ENCODE data around the gene XYLT1. TPM values are rescaled to one million over a fixed set of nuclear protein-coding genes. Genes with fewer than 3 reads are reported as not detected.

The XYLT1 gene
- total and polyA plus RNA-seq, 2 of the 4 experiments (the other 2 are of a cell fraction) = 9.0 to 12.7 TPM

GRCh38 chr16:17212606-17213005, 258.2 kb downstream of the XYLT1 start:
- WGBS, 2 experiments (ENCODE audit: extremely low coverage in 2 of 2, insufficient read length in 1 of 2) = no CpG with 5 or more reads among the region's 6 CpGs
- Histone ChIP-seq H3K56ac (ENCODE audit: extremely low read depth, insufficient read depth, low read length) (no peak overlapping the region), H4K91ac (ENCODE audit: insufficient read depth, low read depth, low read length) (no peak overlapping the region), H4K20me1 (ENCODE audit: insufficient read depth, low read length) (no peaks in the 10 kb centered on the region), H3K27me3 (ENCODE audit: control insufficient read depth, insufficient read depth, low read length) (no peaks in the 10 kb centered on the region), H3K27ac (ENCODE audit: insufficient read depth, low read length) (no peak overlapping the region), H2BK15ac (ENCODE audit: low read depth, low read length) (no peak overlapping the region), H3K79me1 (ENCODE audit: low read depth in 1 of 2, low read length in 2 of 2) (peaks cover 6 to 10% of the 10 kb centered on the region in 2 experiments; a peak in 3 of 4 replicates), H3K4me3 (ENCODE audit: insufficient read depth, low read depth, low read length) (no peak overlapping the region), H3K4me1 (ENCODE audit: control insufficient read depth, insufficient read depth, low read length) (no peaks in the 10 kb centered on the region), H3K9me3 (ENCODE audit: control insufficient read depth, insufficient read depth, low read length) (peaks cover 2% of the 10 kb centered on the region; the same call in 1 of the 2 replicates), H4K5ac (ENCODE audit: low read depth, low read length) (no peak overlapping the region), H3K14ac (replicated peaks; ENCODE audit: low read depth, low read length) (no peak overlapping the region), H2AFZ (replicated peaks; ENCODE audit: low read length, poor library complexity) (no peak overlapping the region), H2AK5ac (ENCODE audit: low read depth, low read length) (no peak overlapping the region), H3K9me1 (ENCODE audit: insufficient read depth, low read length) (peaks cover 9% of the 10 kb centered on the region), H2AK9ac (replicated peaks; ENCODE audit: low read depth, low read length, poor library complexity) (no peak overlapping the region), H3K36me3 (ENCODE audit: control insufficient read depth, insufficient read depth, low read length) (no peaks in the 10 kb centered on the region), H2BK120ac (ENCODE audit: low read depth, low read length) (no peak overlapping the region), H3K4me2 (ENCODE audit: low read depth, low read length) (no peak overlapping the region), H2BK20ac (ENCODE audit: low read depth, low read length) (no peak overlapping the region), H3K4ac (ENCODE audit: low read depth, low read length) (no peak overlapping the region), H4K8ac (ENCODE audit: low read depth in 2 of 2, low read length in 2 of 2) (no peak overlapping the region), H3K9ac (ENCODE audit: low read depth, low read length) (no peak overlapping the region), H3K23ac (ENCODE audit: low read depth, low read length) (no peak overlapping the region), H2BK5ac (ENCODE audit: low read depth, low read length, poor library complexity, severe bottlenecking) (no peak overlapping the region), H3K18ac (ENCODE audit: low read depth, low read length) (no peak overlapping the region)
- POLR2A ChIA-PET (ENCODE audit: unreplicated experiment) = no interaction called here
- intact Hi-C loops (cut with micrococcal nuclease) = no loop called here
- dilution Hi-C loops (cut with HindIII; ENCODE audit: low sequenced_read_pairs, unreplicated experiment) = no loop called here
- TF ChIP-seq SMC3 (IDR thresholded peaks at IDR 0.05; ENCODE audit: low read depth, low read length) = no peak
- no peak for TF ChIP-seq RCOR1 (IDR thresholded peaks at IDR 0.05; ENCODE audit: insufficient replicate concordance, low read length)
- in situ Hi-C loops (cut with MboI; ENCODE audit: low sequenced_read_pairs) = loop anchor here (25.0 kb wide), 1 partner anchor 250 kb away; the partner anchor contains the start of gene XYLT1
- no TSS peak for BruUV-seq (replicated peaks)
- ATAC-seq (ENCODE audit: low read depth) = no peak
- no peak for DNase-seq
- CTCF ChIA-PET = no interaction called here
